ENCODE data around the gene MARCHF4.
A peak's percentile ranks its signal among the peaks of the same experiment; 100 is the strongest.

DNA sequence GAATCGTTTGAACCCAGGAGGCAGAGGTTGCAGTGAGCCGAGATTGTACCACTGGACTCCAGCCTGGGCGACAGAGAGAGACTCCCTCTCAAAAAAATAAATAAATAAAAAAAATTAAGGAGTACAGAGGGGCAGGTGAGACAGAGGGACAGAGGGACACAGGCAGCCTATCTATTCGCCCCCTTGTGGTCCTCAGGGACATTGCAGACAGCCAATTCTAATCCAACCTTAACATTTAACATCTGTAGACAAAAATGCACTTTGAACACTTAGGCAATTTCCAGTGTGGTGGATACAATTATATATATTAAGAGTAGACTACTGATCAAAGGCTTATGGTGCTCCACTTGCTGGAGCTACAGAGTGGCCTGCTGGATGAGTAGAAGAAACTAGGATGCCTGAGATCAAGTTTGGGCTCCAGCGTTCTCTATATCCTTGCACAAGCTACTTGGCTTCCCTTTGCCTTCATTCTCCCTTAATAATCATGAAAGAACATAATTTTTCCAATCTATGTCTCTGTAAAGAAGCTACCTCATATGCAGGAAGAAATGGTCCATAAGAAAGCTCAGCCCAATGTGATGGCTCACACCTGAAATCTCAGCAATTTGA lies 31.8 kb upstream of the MARCHF4 start:
- TF ChIP-seq SP1 (IDR thresholded peaks at IDR 0.05), result no peak
- TF ChIP-seq, protein P1, sequence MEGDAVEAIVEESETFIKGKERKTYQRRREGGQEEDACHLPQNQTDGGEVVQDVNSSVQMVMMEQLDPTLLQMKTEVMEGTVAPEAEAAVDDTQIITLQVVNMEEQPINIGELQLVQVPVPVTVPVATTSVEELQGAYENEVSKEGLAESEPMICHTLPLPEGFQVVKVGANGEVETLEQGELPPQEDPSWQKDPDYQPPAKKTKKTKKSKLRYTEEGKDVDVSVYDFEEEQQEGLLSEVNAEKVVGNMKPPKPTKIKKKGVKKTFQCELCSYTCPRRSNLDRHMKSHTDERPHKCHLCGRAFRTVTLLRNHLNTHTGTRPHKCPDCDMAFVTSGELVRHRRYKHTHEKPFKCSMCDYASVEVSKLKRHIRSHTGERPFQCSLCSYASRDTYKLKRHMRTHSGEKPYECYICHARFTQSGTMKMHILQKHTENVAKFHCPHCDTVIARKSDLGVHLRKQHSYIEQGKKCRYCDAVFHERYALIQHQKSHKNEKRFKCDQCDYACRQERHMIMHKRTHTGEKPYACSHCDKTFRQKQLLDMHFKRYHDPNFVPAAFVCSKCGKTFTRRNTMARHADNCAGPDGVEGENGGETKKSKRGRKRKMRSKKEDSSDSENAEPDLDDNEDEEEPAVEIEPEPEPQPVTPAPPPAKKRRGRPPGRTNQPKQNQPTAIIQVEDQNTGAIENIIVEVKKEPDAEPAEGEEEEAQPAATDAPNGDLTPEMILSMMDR (IDR thresholded peaks at IDR 0.05; ENCODE audit: low read depth, low read length, missing input control), result peak; percentile 90
- TF ChIP-seq, protein P2, sequence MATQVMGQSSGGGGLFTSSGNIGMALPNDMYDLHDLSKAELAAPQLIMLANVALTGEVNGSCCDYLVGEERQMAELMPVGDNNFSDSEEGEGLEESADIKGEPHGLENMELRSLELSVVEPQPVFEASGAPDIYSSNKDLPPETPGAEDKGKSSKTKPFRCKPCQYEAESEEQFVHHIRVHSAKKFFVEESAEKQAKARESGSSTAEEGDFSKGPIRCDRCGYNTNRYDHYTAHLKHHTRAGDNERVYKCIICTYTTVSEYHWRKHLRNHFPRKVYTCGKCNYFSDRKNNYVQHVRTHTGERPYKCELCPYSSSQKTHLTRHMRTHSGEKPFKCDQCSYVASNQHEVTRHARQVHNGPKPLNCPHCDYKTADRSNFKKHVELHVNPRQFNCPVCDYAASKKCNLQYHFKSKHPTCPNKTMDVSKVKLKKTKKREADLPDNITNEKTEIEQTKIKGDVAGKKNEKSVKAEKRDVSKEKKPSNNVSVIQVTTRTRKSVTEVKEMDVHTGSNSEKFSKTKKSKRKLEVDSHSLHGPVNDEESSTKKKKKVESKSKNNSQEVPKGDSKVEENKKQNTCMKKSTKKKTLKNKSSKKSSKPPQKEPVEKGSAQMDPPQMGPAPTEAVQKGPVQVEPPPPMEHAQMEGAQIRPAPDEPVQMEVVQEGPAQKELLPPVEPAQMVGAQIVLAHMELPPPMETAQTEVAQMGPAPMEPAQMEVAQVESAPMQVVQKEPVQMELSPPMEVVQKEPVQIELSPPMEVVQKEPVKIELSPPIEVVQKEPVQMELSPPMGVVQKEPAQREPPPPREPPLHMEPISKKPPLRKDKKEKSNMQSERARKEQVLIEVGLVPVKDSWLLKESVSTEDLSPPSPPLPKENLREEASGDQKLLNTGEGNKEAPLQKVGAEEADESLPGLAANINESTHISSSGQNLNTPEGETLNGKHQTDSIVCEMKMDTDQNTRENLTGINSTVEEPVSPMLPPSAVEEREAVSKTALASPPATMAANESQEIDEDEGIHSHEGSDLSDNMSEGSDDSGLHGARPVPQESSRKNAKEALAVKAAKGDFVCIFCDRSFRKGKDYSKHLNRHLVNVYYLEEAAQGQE (IDR thresholded peaks at IDR 0.05), result no peak
- TF ChIP-seq, protein P3, sequence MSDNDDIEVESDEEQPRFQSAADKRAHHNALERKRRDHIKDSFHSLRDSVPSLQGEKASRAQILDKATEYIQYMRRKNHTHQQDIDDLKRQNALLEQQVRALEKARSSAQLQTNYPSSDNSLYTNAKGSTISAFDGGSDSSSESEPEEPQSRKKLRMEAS (IDR thresholded peaks at IDR 0.05), result no peak

All from liver (tissue), 3 donors.